HG02588 (cell line): Measurements from ENCODE around the gene PTPRU.

Source experiments
- ATAC-seq: cut with Tn5 transposase; IDR thresholded peaks from one replicate; pipeline ENCODE4 v1.9.1; 2021; ENCODE audit warnings: mild to moderate bottlenecking, moderate library complexity; ENCODE audit not compliant: unreplicated experiment

Gene PTPRU

GRCh38 chr1:29330089-29330488, 93.8 kb downstream of the PTPRU start:
- ATAC-seq: no peak

- no peak for ATAC-seq
These were observed 94.5 kb downstream of the PTPRU start for GRCh38 chr1:29330856-29331255.

DNA sequence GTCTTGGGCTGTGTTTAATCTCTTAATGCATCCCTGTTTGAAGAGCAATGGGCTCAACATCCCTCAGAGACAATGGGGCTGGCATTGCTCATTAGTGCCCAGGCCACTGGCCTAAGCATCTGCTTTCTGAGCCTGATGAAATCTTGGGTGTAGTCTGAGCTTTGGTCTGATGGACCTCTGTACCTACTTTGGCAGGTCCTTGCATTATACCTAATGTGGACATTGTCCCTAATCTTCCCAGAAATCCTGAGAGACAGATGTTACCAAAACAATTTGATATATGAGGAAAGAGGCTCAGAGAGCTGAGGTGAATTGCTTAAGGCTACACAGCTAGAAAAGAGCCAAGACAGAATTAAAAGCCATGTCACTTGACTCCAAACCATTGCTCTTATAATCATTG, 95.0 kb downstream of the PTPRU start:
- no peak for ATAC-seq

DNA sequence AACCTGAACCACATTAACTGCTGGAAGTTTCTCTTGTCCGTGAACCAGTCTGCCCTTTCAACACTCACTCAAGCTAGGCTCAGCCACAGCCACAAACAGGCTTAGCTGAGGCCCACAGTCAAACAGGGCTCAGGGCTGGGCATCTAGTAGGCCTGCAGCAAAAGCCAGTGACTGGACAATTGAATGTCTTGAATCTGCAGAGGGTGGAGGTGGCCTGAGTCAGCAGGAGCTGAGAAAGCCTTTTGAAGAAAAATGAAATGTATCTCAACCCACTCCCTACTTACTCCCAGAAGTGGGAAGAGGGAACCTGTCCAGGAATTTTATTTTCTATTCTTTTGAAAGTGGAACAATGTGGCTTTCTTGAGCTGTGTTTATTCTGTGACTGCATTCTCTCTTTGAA, 95.4 kb downstream of the PTPRU start:
- no peak for ATAC-seq

- no peak for ATAC-seq
These were observed 95.9 kb downstream of the PTPRU start for GRCh38 chr1:29332204-29332603.

- no peak for ATAC-seq
These were observed 96.7 kb downstream of the PTPRU start for GRCh38 chr1:29333008-29333407.

- no peak for ATAC-seq
These were observed 99.3 kb downstream of the PTPRU start for GRCh38 chr1:29335573-29335972.

DNA sequence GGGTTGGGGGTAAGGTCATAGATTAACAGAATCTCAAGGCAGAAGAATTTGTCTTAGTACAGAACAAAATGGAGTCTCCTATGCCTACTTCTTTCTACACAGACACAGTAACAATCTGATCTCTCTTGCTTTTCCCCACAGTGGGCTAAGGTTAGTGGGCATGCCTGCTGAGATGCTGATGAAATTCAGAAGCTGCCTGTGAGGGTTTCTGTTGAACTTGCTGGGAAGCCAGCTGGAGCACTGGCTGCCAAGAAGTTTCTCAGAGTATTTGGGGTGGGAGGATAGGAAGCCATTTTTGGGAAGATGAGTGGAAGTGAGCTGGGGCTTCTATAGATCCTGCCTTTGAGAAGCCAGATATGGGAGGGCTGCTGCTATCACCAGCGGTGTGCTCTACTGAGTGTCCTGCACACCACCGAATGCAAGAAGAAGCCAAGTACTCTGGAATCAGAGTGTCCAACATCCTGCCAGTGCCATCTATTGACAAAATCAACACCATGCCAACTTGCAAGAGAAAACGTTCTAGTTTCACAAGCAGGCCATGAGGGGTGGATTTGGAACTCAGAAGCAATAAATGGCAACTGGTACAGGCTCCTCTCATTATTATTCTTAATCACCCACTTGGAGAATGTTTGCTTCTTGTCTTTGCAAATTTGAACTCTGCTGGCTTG, 102.7 kb downstream of the PTPRU start:
- ATAC-seq: no peak

GRCh38 chr1:29341936-29342335, 105.6 kb downstream of the PTPRU start:
- no peak for ATAC-seq

DNA sequence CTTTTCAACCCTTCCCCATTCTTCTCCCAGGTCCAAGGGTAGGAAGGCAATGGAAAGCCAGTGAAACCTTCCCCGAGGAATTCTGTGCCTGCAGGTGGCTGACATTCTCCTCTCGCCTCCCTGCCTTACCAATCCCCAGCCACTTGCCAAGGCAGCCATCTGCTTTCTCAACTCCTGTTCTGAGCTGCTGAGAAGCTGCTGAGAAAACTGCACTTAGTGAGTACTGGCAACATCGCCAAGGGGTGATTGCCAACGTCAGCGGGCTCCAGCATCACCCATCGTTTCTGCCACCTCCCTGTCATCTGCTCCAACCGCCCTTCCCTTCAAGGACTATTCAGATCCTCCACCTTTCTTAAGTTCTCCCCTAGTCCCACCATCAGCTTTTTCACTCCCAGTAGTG, 106.0 kb downstream of the PTPRU start:
- no peak for ATAC-seq

- ATAC-seq: no peak
These were observed 106.7 kb downstream of the PTPRU start for GRCh38 chr1:29342983-29343382.

GRCh38 chr1:29343476-29343875, 107.2 kb downstream of the PTPRU start:
- no peak for ATAC-seq

DNA sequence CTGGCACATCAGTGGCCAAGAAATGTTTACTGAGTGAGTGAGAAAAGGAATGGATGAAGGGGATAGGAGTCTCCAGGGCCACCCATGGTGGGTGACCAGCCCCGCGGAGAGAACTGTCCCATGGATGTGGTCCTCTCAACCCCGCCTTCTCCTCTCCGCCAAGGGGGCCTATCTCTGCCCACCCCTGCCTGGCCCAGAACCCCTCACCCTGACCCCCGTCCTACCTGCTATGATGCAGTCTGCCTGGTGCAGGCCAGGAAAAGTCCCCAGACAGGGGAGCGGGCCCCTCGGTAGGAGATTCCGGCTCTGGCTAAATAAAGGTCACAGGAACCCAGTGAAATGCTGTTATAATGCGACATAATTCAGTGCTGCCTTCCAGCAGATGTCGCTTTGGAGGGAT, 107.6 kb downstream of the PTPRU start:
- ATAC-seq: no peak

DNA sequence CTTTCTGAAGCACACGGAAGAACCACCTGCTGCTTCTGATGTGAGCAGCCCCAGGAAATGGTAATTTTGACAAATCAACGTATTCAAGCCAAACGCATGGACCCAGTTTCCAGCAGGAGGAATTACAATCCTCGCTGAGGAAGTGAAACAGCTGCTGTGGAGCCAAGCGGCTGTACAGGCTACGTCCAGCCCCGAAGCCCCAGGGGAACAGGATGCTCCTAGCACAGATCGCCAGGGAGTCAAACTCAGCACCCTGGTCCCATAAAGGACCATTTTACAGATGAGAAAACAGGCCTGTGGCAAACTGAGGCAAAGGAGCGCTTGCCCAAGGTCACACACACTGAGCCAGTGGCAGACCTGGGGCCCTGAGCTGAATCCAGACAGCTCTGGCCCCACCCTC, 108.0 kb downstream of the PTPRU start:
- no peak for ATAC-seq

- ATAC-seq: no peak
These were observed 110.3 kb downstream of the PTPRU start for GRCh38 chr1:29346576-29346975.

GRCh38 chr1:29349871-29350491, 113.7 kb downstream of the PTPRU start:
- no peak for ATAC-seq

DNA sequence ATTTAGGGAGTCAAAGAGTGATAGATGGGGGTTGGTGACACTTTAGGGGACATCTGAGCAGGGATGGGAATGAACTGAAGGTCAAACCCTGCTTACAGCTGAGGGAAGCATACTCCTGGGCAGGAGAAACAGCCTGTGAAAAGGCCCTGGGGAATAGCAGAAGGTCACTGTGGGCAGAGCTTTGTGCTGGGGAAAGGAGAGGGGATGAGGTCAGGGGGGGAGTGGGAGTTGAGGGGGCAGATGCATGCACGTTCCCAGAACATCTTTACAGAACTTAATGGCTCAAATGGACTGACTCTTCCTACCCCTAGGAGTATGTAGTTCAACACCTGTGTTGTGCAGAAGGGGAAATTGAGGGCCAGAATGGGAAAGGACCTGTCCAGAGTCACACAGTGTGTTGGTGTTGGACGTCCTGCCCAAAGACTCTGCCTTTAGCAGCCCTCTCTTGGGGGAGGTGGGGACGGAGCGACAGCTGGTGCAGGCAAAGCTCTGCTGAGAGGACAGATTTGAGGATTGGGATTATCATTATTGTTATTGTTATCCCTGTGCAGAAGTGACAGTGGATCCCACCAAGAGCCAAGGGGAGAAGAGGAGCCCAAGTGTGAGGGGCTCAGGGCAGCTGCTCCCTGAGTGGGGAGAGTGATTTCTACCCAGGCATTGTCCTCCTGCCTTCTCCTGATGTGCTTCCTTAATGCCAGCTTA, 116.5 kb downstream of the PTPRU start:
- ATAC-seq: no peak

DNA sequence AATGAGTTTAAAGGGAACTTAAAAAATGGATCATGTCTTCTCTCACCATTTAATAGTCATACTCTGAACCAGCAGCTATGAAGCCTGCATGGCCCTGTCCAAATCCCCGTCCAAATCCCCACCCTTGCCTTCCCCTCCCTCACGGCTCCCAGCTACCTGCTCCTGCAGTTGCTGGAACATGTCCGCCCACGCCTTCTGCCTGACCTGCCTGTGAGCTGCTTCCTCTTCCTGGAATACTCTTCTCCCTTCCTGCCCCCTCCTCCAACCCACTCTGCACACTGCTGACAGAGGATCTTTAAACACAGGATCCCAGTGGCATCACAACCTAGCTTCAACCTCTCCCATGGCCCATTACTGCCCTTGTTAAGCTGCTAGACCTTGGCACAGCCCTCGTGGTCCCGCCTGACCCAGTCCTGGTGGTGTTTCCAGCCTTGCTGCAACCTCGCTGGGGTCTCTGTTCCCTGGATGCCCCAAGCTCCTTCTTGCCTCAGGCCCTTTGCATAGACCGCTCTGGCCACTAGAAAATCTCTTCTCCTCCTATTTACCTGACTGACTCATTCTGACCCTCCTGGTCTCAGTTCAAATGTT, 118.3 kb downstream of the PTPRU start:
- no peak for ATAC-seq

DNA sequence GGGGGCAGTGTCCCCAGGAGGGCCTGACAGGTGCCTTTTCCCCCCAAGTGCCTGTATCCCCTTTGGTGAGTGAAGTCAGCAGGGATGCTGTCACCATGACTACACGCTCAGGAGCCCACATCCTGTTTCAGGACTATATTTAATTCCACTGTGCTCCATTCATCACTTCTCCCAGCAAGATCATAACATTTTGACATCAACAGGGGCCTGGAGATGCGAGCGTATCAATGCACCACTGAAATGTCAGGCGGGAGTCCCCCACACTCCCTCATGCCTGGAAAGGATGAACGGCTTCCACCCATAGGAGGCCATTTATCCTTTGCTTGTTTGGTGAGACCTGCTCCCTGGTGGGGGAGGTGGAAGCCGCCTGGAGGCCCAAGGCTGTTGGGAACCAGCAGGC, 119.1 kb downstream of the PTPRU start:
- ATAC-seq: no peak

DNA sequence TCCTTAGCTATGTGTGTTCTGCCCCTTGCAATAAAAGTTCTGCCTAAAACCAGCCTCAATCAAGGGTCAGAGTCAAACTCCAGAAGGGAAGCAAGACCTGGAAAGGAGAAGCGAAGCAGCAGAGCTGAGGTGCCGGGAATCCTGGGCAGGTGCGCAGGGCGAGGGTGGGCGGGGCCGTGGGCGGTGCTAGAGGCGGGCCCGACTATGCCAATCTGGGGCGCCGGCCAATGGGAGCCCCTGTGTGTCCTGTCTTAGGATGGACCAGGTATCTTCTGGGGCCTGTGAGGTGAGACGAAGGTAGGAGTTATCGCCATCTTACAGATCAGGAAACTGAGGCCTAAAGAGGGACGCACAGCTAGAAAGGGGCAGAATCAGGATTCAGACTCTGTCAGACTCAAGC, 120.3 kb downstream of the PTPRU start:
- ATAC-seq: no peak

DNA sequence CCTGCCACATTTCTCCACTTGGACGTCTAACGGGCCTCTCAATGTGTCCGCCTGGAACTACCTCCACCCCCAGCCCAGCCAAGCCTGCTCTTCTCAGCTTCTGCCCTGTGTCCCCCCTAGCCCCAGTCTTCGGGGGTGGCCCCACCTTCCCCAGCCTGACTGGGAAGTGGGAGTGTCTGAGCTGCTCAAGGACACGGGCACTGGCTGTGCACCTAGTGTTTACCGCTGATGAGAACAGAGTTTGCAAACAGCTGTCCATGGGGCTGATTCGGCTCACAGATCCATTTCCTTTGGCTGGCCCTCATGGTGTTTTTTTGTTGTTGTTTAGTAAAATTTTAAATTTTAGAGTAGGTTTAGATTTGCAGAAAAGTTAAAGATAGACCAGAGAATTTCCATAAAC, 121.1 kb downstream of the PTPRU start:
- no peak for ATAC-seq

GRCh38 chr1:29358183-29358582, 121.9 kb downstream of the PTPRU start:
- no peak for ATAC-seq
